ENCODE measurements around the gene DYNC1I2.
"Not testable (repeated sequence)": the region's sequence is repeated elsewhere in the genome, so short reads cannot be mapped to it uniquely, and the experiment has no call there.

The DYNC1I2 gene

DNA sequence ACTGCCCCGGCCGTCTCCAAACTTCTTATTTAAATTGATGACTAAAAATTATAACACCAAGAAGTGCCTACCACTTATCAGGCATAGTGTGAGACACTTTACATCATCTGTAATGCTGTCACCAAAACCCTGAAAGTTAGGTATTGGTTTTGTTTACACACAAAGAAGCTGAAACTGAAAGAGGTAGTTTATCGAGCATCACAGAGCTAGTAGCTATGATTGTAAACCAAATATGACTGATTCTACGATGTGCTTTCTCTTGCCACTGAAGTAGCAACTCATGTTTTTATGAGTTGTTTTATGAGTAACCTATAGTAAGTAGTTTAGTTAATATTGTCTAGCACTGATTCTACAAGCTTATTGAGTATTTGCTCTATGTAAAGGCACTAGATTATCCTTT lies 31.5 kb downstream of the DYNC1I2 start:
- no peak for DNase-seq

DNA sequence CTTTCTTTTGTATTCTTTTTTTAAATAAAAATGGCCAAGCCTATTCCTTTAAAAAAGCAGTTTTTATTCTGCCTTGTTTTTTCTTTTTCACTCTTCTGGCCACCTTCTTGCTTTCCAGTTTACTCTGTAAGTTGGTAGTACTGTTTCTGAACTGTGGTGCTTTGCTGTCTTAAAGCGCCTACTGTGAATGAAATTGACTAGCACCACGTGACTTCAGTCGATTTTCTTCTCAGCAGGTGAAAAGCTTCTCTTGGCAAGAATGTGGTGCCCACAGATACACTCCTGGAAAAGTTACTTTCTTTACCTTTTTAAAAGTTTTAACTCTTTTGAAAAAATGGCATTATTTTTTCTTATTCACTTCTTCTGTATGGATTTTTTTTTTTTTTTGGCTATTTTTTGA lies 32.4 kb downstream of the DYNC1I2 start:
- no peak for DNase-seq

GRCh38 chr2:171723716-171724683 lies 36.7 kb downstream of the DYNC1I2 start:
- no peak for DNase-seq

GRCh38 chr2:171726847-171727450 lies 39.7 kb downstream of the DYNC1I2 start:
- no peak for DNase-seq

DNA sequence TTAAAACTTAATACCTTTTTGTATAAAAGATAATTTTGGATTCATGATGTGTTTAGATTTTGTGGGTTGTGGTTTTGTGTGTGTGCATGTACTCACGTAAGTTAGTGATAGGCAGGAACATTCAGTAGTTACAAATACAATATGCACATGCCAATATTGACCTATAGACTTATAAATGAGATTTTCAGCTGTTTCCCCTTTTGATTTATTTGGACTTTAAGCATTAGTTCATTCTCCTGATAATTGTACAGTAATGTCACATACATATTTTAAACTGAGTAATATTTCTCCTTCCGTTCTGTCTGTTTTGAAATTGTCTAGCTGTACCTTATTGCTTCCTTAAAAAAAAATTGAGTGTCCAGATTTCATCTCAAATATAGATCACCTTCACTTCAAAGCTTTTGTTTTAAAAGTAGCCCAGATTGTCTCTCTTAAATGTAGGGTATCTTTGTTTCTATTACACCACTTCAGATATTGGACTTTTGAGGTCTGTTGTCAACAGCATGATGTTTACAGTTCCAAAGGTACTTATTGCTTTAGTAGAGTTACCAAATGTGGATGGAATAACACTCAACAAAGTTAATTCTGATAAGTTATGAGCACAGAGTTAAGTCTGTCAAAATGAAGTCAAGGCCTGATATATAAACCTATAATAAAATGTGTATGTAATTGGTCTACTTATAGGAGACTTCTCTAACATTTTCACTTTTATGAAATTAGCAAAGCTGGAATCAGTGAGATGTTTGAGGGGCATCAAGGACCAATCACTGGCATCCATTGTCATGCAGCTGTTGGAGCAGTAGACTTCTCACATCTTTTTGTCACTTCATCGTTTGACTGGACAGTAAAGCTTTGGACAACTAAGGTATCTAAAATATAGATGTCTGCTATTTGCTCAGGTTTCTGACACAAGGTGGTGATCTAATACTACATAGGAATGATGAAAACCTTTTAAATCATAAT lies 42.0 kb downstream of the DYNC1I2 start:
- no peak for DNase-seq

- DNase-seq = no peak
These were observed 42.7 kb downstream of the DYNC1I2 start for GRCh38 chr2:171729952-171730317.

DNA sequence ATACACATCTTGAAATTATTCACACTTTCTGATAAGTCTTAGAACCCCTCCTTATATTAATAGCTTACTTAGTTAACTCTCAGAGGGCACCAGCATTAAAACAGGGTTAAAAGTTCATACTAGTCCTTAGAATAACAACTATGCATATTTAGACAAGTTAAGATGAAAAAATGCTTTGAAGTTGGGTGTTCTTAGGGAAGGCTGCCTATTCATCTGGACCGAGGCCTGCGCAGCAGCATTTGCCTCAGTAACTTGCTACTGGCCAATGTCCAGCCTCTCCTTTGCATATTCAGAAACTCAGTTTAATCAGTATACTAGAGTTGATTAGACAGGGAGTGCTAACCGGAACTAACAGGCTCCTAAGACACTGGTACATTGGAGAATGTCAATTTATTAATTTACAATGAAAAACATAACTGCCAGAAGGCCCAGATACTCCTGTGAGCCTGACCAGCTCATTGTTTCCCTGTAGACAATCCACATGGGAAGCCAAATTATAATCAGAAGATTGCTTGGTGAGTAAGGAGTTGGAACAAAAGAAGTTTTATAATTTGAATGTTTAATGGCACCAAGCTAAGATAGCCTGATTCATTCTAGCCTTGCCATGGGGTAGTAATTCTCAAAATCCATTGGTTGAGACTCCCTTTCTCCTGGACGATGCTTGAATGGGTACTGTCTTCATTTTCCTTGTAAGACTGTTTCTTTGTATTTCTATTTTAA lies 48.9 kb downstream of the DYNC1I2 start:
- no peak for DNase-seq

DNA sequence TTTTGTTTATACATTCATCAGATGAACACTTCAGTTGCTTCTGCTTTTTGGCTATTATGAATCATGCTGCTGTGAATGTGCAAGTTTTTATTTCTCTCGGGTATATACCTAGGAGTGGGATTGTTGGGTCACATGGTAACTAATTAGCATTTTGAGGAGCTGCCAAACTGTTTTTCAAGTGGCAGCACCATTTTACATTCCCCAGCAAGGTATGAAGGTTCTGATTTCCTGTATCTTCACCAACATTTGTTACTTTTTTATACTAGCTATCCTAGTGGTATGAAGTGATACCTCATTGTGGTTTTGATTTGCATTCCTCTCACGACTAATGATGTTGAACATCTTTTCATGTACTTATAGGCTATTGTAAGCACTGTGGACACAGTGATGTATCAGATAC lies 53.9 kb downstream of the DYNC1I2 start:
- no peak for DNase-seq

GRCh38 chr2:171742760-171743159 lies 55.5 kb downstream of the DYNC1I2 start:
- no peak for DNase-seq

- no peak for DNase-seq
These were observed 57.9 kb downstream of the DYNC1I2 start for GRCh38 chr2:171745141-171745540.

DNA sequence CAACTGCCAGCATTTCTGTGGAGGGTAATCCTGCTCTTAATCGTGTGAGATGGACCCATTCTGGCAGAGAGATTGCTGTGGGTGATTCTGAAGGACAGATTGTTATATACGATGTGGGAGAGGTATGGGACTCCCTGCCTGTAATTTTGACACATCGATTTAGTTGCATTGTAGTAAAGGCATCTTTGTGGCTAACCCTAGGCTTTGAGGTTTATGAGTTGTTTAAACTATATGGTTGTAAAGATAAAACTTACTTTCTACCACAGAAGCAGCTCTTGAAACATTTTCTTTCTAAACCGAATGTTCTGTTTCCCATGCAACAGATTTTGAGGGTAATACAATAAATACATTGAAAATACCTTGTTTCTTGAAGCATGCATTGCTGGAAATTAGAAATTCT lies 58.5 kb downstream of the DYNC1I2 start:
- DNase-seq = no peak

DNA sequence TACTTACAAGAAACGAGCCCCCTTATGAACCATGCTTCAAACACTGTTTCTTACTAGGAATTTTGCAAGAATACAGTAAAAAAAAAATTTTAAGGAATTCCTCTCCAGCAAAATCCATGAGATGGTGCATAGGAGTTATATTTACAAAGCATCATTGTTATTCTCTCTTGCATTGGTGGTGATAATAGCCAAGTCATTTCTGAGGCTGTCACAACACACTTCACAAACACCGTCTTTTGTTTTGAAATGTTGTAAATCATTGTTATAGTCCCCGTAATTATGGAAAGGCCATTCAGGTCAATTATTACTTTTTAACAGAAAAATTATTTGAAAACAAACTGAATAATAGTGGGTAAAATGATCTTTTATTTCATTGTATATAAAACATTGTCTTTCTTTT lies 60.1 kb downstream of the DYNC1I2 start:
- DNase-seq = no peak

- no peak for DNase-seq
These were observed 67.1 kb downstream of the DYNC1I2 start for GRCh38 chr2:171754254-171754939.

- DNase-seq = not testable (repeated sequence)
These were observed 71.5 kb downstream of the DYNC1I2 start for GRCh38 chr2:171758762-171759161.

- not testable (repeated sequence) for DNase-seq
These were observed 73.9 kb downstream of the DYNC1I2 start for GRCh38 chr2:171761176-171761575.

- no peak for DNase-seq
These were observed 75.8 kb downstream of the DYNC1I2 start for GRCh38 chr2:171762879-171763573.

- DNase-seq = no peak
These were observed 76.3 kb downstream of the DYNC1I2 start for GRCh38 chr2:171763602-171764001.

DNA sequence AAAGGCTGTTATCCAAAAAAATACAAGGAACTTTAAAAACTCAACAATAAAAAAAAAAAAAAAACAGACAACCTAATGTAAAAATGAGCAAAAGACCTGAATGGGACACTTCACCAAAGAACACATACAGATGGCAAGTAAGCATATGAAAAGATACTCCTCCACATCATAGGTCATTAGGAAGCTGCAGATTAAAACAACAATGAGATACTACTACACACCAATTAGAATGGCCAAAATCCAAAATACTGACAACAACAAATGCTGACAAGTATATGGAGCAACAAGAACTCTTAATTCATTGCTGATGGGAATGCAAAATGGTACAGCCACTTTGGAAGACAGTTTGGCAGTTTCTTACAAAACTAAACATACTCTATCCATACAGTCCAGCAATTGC lies 84.2 kb downstream of the DYNC1I2 start:
- no peak for DNase-seq

GRCh38 chr2:171772373-171772772 lies 85.1 kb downstream of the DYNC1I2 start:
- no peak for DNase-seq

GRCh38 chr2:171774581-171774980 lies 87.3 kb downstream of the DYNC1I2 start:
- DNase-seq = not testable (repeated sequence)

- DNase-seq = no peak
These were observed 91.2 kb downstream of the DYNC1I2 start for GRCh38 chr2:171778515-171778914.

Measured in activated effector memory CD4-positive, alpha-beta T cell treated with anti-CD3 and anti-CD28 coated beads, Interleukin-2, amount 50 U/mL, for 16 hours (primary cell).